HCT116 (cell line): Measurements from ENCODE around the gene LCOR. TPM values are rescaled to one million over a fixed set of nuclear protein-coding genes. Genes with fewer than 3 reads are reported as not detected.

Source experiments
- ATAC-seq: fragments of 200-7000 bp; cut with Tn5 transposase; 2 replicates; pipeline ENCODE4 v1.9.1; 2020; ENCODE audit warnings: mild to moderate bottlenecking, moderate library complexity
- BruUV-seq: library from RNA; stranded (reverse); fragments of 400-500 nt; replicated peaks from 2 replicates; lab custom pipeline; 2021; lab: Mats Ljungman, UMichigan
- CTCF ChIA-PET: fragments of 300-600 bp; sonication (Branson Sonifier 250); formaldehyde crosslinking; loops from one replicate; lab custom pipeline; 2021; ENCODE audit warnings: antibody characterized with exemption; lab: Charles Lee
- POLR2A ChIA-PET: fragments of 300-600, 350-600 bp; sonication (Branson Sonifier 250); formaldehyde crosslinking; loops from one replicate; lab custom pipeline; 2021; ENCODE audit warnings: antibody characterized with exemption; lab: Charles Lee
- RAD21 ChIA-PET, 2 experiments: fragments of 300-600 bp; sonication (Branson Sonifier 250); formaldehyde crosslinking; loops; one replicate each; lab custom pipeline; 2023; ENCODE audit warnings: low total read pairs in 2 of 2; ENCODE audit not compliant: uncharacterized antibody in 2 of 2, unreplicated experiment in 2 of 2, low non-redundant PET in 1 of 2; lab: Charles Lee
- DNase-seq: peaks from one replicate; pipeline ENCODE4 v3.0.0-alpha.2; 2010; ENCODE audit warnings: low read depth, low spot score
- H2AFZ ChIP-seq: fragments of 200-600 bp; shearing (Covaris generic), sonication (generic); 2 replicates; pipeline ENCODE4 v1.6.1; 2017; ENCODE audit warnings: low read depth, mixed run types, mixed read lengths, antibody characterized with exemption, low read length; ENCODE audit not compliant: poor library complexity, severe bottlenecking
- H3K27ac ChIP-seq: 2 replicates; pipeline ENCODE4 v1.5.1; 2012; ENCODE audit warnings: low read depth, low read length
- H3K27me3 ChIP-seq: fragments of 200-600 bp; sonication (generic); 2 replicates; pipeline ENCODE4 v1.6.1; 2016; ENCODE audit warnings: mixed run types, low read length, mixed read lengths; ENCODE audit not compliant: insufficient read depth
- H3K36me3 ChIP-seq, 2 experiments: fragments of 200-500 bp in 1 of 2; fragments of 200-600 bp in 1 of 2; sonication (Bioruptor generic) in 1 of 2; sonication (generic) in 1 of 2; 2 replicates each; pipeline versions ENCODE4 v1.5.1 to v1.6.1; 2014 to 2016; ENCODE audit warnings: low read length in 2 of 2, inconsistent platforms in 1 of 2, mixed read lengths in 1 of 2, mixed run types in 1 of 2; ENCODE audit not compliant: insufficient read depth in 2 of 2, control insufficient read depth in 1 of 2
- H3K4me1 ChIP-seq, 2 experiments: fragments of 200-600 bp in 1 of 2; sonication (generic) in 1 of 2; 2 replicates each; pipeline versions ENCODE4 v1.5.1 to v1.6.1; 2012 to 2017; ENCODE audit warnings: low read length in 2 of 2, inconsistent platforms in 1 of 2, mild to moderate bottlenecking in 1 of 2, mixed read lengths in 1 of 2, mixed run types in 1 of 2, moderate library complexity in 1 of 2; ENCODE audit not compliant: insufficient read depth in 2 of 2, control insufficient read depth in 1 of 2
- H3K4me2 ChIP-seq: fragments of 200-600 bp; sonication (generic); 2 replicates; pipeline ENCODE4 v1.6.1; 2017; ENCODE audit warnings: mixed run types, low read length, mixed read lengths
- H3K4me3 ChIP-seq, 2 experiments: fragments of 200-600 bp in 1 of 2; sonication (generic) in 1 of 2; replicated peaks in 1 of 2; 2 replicates each; pipeline ENCODE4 v1.5.1; 2011 to 2016; ENCODE audit warnings: low read length in 2 of 2, control low read depth in 1 of 2, low read depth in 1 of 2, mild to moderate bottlenecking in 1 of 2, mixed read lengths in 1 of 2, mixed run types in 1 of 2
- H3K79me2 ChIP-seq: fragments of 200-600 bp; sonication (generic); 2 replicates; pipeline ENCODE4 v1.6.1; 2017; ENCODE audit warnings: mild to moderate bottlenecking, mixed run types, low read length, moderate library complexity, mixed read lengths; ENCODE audit not compliant: insufficient read depth
- H3K9ac ChIP-seq: fragments of 200-600 bp; sonication (generic); 2 replicates; pipeline ENCODE4 v1.6.1; 2016; ENCODE audit warnings: low read length, mixed read lengths
- H3K9me2 ChIP-seq: fragments of 200-600 bp; sonication (generic), shearing (Covaris generic); 2 replicates; pipeline ENCODE4 v1.6.1; 2017; ENCODE audit warnings: mixed run types, mild to moderate bottlenecking, moderate library complexity; ENCODE audit not compliant: insufficient read depth
- H3K9me3 ChIP-seq, 2 experiments: fragments of 200-500 bp in 1 of 2; fragments of 200-600 bp in 1 of 2; sonication (Bioruptor generic) in 1 of 2; sonication (generic) in 1 of 2; 2 replicates each; pipeline ENCODE4 v1.6.1; 2014 to 2017; ENCODE audit warnings: low read length in 2 of 2, mixed read lengths in 2 of 2, inconsistent platforms in 1 of 2, low read depth in 1 of 2, mild to moderate bottlenecking in 1 of 2, mixed run types in 1 of 2, moderate library complexity in 1 of 2; ENCODE audit not compliant: control insufficient read depth in 1 of 2, insufficient read depth in 1 of 2
- H4K20me1 ChIP-seq: fragments of 200-600 bp; sonication (generic), shearing (Covaris generic); 2 replicates; pipeline ENCODE4 v1.6.1; 2017; ENCODE audit warnings: mixed run types, mild to moderate bottlenecking, moderate library complexity; ENCODE audit not compliant: insufficient read depth
- CEBPB ChIP-seq: IDR thresholded peaks from 2 replicates; pipeline ENCODE4 v1.6.1; 2012; ENCODE audit warnings: low read depth
- EGR1 ChIP-seq: IDR thresholded peaks from 2 replicates; pipeline ENCODE4 v1.6.1; 2012; ENCODE audit warnings: low read depth
- EZH2 ChIP-seq: fragments of 200-600 bp; sonication (generic); IDR thresholded peaks from 2 replicates; pipeline ENCODE4 v1.6.1; 2017; ENCODE audit warnings: antibody characterized with exemption, mixed run types
- FOSL1 ChIP-seq: IDR thresholded peaks from 2 replicates; pipeline ENCODE4 v1.6.1; 2012; ENCODE audit warnings: low read depth
- JUND ChIP-seq: IDR thresholded peaks from 2 replicates; pipeline ENCODE4 v1.6.1; 2012
- MAX ChIP-seq: IDR thresholded peaks from 2 replicates; pipeline ENCODE4 v1.6.1; 2012
- POLR2AphosphoS5 ChIP-seq: IDR thresholded peaks from 2 replicates; pipeline ENCODE4 v1.6.1; 2011; ENCODE audit warnings: mild to moderate bottlenecking, low read depth, low read length, moderate library complexity
- RAD21 ChIP-seq: IDR thresholded peaks from 2 replicates; pipeline ENCODE4 v1.6.1; 2012; ENCODE audit warnings: low read depth, mild to moderate bottlenecking
- REST ChIP-seq: IDR thresholded peaks from 2 replicates; pipeline ENCODE4 v1.6.1; 2012; ENCODE audit warnings: low read depth
- SRF ChIP-seq: IDR thresholded peaks from 2 replicates; pipeline ENCODE4 v1.6.1; 2012; ENCODE audit warnings: low read depth
- TCF7L2 ChIP-seq: IDR thresholded peaks from 2 replicates; pipeline ENCODE4 v1.7.0; 2011; ENCODE audit warnings: borderline replicate concordance, inconsistent platforms; ENCODE audit not compliant: insufficient read depth, insufficient read length; ENCODE audit errors: extremely low read depth
- ZFX ChIP-seq: fragments of 450-650 bp; IDR thresholded peaks from 2 replicates; pipeline ENCODE4 v1.6.1; 2017
- intact Hi-C: fragments of 100-400 bp; cut with micrococcal nuclease; formaldehyde crosslinking; loops from 2 replicates; pipeline ENCODE4 v1.10.0; 2022
- total RNA-seq: library from RNA; stranded (reverse); gene quantifications from one replicate; pipeline ENCODE4 v1.2.1, GENCODE V29; 2021; ENCODE audit not compliant: unreplicated experiment
- TF ChIP-seq, protein P1 (sequence below), 3 experiments: fragments of 200-600 bp in 1 of 3; sonication (generic) in 1 of 3; IDR thresholded peaks in 2 of 3; conservative IDR thresholded peaks in 1 of 3; 2 replicates each; pipeline ENCODE4 v1.5.1; 2012 to 2017; ENCODE audit warnings: low read depth in 2 of 3, low read length in 2 of 3, antibody characterized with exemption in 1 of 3, borderline replicate concordance in 1 of 3, control low read depth in 1 of 3, mild to moderate bottlenecking in 1 of 3, mixed read lengths in 1 of 3, mixed run types in 1 of 3, moderate library complexity in 1 of 3; ENCODE audit not compliant: insufficient read depth in 1 of 3
- TF ChIP-seq, protein P2 (sequence below): IDR thresholded peaks from 2 replicates; pipeline ENCODE4 v1.6.1; 2012
- TF ChIP-seq, protein P3 (sequence below): IDR thresholded peaks from 2 replicates; pipeline ENCODE4 v1.6.1; 2011; ENCODE audit warnings: mild to moderate bottlenecking, low read length, moderate library complexity; ENCODE audit not compliant: insufficient replicate concordance; ENCODE audit errors: extremely low read depth

Gene LCOR
- total RNA-seq, 1 experiment from 2014 or later = 59.9 TPM

- TF ChIP-seq, protein P1, sequence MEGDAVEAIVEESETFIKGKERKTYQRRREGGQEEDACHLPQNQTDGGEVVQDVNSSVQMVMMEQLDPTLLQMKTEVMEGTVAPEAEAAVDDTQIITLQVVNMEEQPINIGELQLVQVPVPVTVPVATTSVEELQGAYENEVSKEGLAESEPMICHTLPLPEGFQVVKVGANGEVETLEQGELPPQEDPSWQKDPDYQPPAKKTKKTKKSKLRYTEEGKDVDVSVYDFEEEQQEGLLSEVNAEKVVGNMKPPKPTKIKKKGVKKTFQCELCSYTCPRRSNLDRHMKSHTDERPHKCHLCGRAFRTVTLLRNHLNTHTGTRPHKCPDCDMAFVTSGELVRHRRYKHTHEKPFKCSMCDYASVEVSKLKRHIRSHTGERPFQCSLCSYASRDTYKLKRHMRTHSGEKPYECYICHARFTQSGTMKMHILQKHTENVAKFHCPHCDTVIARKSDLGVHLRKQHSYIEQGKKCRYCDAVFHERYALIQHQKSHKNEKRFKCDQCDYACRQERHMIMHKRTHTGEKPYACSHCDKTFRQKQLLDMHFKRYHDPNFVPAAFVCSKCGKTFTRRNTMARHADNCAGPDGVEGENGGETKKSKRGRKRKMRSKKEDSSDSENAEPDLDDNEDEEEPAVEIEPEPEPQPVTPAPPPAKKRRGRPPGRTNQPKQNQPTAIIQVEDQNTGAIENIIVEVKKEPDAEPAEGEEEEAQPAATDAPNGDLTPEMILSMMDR (IDR thresholded peaks at IDR 0.05 in 2 of 3, conservative IDR thresholded peaks at IDR 0.05 in 1 of 3; ENCODE audit: borderline replicate concordance in 1 of 3, insufficient read depth in 1 of 3, low read depth in 2 of 3, low read length in 2 of 3) = no peak
- TF ChIP-seq EZH2 = no peak
- no peak for TF ChIP-seq JUND
Measured at GRCh38 chr10:96846395-96846794, 14.3 kb downstream of the LCOR start (continued).

- peaks cover 0 to 6% of the 10 kb centered on the region in 2 experiments; a peak in 2 of 4 replicates for H3K4me1 ChIP-seq
- DNase-seq (no peak), ATAC-seq (no peak)
- no TSS peak for BruUV-seq
- H2AFZ ChIP-seq = no peak overlapping the region
- H3K27ac ChIP-seq = no peak overlapping the region
- no peaks in the 10 kb centered on the region for H3K9me2 ChIP-seq
- no peak overlapping the region for H3K4me2 ChIP-seq
- no peak overlapping the region for H3K4me3 ChIP-seq
- intact Hi-C loops = no loop called here
- RAD21 ChIA-PET = no interaction called here
- peaks cover 8% of the 10 kb centered on the region for H4K20me1 ChIP-seq
- H3K27me3 ChIP-seq = no peaks in the 10 kb centered on the region
- POLR2A ChIA-PET = no interaction called here
- H3K9me3 ChIP-seq = no peaks in the 10 kb centered on the region
- no peak overlapping the region for H3K9ac ChIP-seq
- CTCF ChIA-PET = no interaction called here
- H3K36me3 ChIP-seq = no peaks in the 10 kb centered on the region
- peaks cover 95% of the 10 kb centered on the region for H3K79me2 ChIP-seq
- TF ChIP-seq, protein P2, sequence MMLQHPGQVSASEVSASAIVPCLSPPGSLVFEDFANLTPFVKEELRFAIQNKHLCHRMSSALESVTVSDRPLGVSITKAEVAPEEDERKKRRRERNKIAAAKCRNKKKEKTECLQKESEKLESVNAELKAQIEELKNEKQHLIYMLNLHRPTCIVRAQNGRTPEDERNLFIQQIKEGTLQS = no peak
- TF ChIP-seq CEBPB = no peak
- no peak for TF ChIP-seq POLR2AphosphoS5
- TF ChIP-seq REST = no peak
- TF ChIP-seq SRF = no peak
- no peak for TF ChIP-seq FOSL1
- TF ChIP-seq EGR1 = no peak
- TF ChIP-seq ZFX = no peak
- no peak for TF ChIP-seq RAD21
- TF ChIP-seq TCF7L2 = no peak
- TF ChIP-seq, protein P1 (IDR thresholded peaks at IDR 0.05 in 2 of 3, conservative IDR thresholded peaks at IDR 0.05 in 1 of 3; ENCODE audit: borderline replicate concordance in 1 of 3, insufficient read depth in 1 of 3, low read depth in 2 of 3, low read length in 2 of 3) = no peak
- no peak for TF ChIP-seq MAX
- TF ChIP-seq, protein P3, sequence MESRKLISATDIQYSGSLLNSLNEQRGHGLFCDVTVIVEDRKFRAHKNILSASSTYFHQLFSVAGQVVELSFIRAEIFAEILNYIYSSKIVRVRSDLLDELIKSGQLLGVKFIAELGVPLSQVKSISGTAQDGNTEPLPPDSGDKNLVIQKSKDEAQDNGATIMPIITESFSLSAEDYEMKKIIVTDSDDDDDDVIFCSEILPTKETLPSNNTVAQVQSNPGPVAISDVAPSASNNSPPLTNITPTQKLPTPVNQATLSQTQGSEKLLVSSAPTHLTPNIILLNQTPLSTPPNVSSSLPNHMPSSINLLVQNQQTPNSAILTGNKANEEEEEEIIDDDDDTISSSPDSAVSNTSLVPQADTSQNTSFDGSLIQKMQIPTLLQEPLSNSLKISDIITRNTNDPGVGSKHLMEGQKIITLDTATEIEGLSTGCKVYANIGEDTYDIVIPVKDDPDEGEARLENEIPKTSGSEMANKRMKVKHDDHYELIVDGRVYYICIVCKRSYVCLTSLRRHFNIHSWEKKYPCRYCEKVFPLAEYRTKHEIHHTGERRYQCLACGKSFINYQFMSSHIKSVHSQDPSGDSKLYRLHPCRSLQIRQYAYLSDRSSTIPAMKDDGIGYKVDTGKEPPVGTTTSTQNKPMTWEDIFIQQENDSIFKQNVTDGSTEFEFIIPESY = no peak
- TF ChIP-seq JUND = no peak
Measured at GRCh38 chr10:96846926-96847325, 14.8 kb downstream of the LCOR start.
